Endothelial cell of umbilical vein (primary cell): ENCODE results near the gene ZNF497.

ENCODE experiments used
- EZH2 ChIP-seq: IDR thresholded peaks from 2 replicates; pipeline ENCODE4 v1.6.1; 2012; ENCODE audit warnings: borderline replicate concordance, low read depth, mild to moderate bottlenecking, moderate library complexity, low read length, inconsistent platforms; ENCODE audit not compliant: severe bottlenecking
- GATA2 ChIP-seq: IDR thresholded peaks from 2 replicates; pipeline ENCODE4 v1.7.0; 2011; ENCODE audit warnings: low read depth, mild to moderate bottlenecking, moderate library complexity, mixed read lengths, low read length; ENCODE audit not compliant: insufficient read length, insufficient read depth
- JUN ChIP-seq: IDR thresholded peaks from 2 replicates; pipeline ENCODE4 v1.6.1; 2011; ENCODE audit warnings: borderline replicate concordance, low read depth; ENCODE audit not compliant: insufficient read length, insufficient read depth
- POLR2A ChIP-seq: IDR thresholded peaks from 2 replicates; pipeline ENCODE4 v1.6.1; 2012; ENCODE audit warnings: low read depth, mild to moderate bottlenecking, control low read depth, low read length
- POLR2AphosphoS5 ChIP-seq: IDR thresholded peaks from 2 replicates; pipeline ENCODE4 v1.6.1; 2012; ENCODE audit warnings: low read depth, mild to moderate bottlenecking, control low read depth, low read length, moderate library complexity; ENCODE audit not compliant: insufficient read depth
- TF ChIP-seq, protein P1 (sequence below), 2 donors: IDR thresholded peaks; 1 replicate in 1 of 2; 2 replicates in 1 of 2; pipeline ENCODE4 v1.5.1; 2011; ENCODE audit warnings: low read length in 2 of 2, mild to moderate bottlenecking in 2 of 2, moderate library complexity in 2 of 2, control low read depth in 1 of 2, inconsistent platforms in 1 of 2, low read depth in 1 of 2; ENCODE audit not compliant: insufficient read depth in 1 of 2; ENCODE audit errors: extremely low read depth in 1 of 2

DNA sequence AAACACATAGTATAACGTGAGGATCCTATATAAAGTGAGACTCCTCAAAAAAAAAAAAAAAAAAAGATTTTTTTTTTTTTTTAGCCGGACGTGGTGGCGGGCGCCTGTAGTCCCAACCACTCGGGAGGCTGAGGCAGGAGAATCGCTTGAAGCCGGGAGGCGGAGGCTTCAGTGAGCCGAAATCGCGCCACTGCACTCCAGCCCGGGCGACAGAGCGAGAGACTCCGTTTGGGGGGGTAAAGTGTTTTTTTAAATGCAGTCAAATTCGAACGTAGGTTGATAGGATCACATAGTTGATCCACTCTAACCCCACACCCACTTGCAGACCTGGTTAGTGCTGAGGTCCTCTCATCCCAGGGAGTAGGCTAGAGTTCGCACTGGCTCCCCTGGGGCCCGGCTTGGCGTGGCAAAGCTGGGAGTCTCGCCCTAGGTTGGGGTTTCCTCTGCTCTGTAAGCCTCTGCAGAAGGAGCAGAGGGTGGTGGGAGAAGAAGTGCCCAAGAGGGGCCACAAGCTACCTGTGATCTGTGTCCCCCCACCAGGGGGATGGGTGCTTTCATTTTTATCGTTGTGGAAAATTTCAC, 39.4 kb upstream of the ZNF497 start:
- TF ChIP-seq POLR2A (no peak), EZH2 (no peak), GATA2 (no peak), JUN (no peak), POLR2AphosphoS5 (no peak)
- TF ChIP-seq, protein P1, sequence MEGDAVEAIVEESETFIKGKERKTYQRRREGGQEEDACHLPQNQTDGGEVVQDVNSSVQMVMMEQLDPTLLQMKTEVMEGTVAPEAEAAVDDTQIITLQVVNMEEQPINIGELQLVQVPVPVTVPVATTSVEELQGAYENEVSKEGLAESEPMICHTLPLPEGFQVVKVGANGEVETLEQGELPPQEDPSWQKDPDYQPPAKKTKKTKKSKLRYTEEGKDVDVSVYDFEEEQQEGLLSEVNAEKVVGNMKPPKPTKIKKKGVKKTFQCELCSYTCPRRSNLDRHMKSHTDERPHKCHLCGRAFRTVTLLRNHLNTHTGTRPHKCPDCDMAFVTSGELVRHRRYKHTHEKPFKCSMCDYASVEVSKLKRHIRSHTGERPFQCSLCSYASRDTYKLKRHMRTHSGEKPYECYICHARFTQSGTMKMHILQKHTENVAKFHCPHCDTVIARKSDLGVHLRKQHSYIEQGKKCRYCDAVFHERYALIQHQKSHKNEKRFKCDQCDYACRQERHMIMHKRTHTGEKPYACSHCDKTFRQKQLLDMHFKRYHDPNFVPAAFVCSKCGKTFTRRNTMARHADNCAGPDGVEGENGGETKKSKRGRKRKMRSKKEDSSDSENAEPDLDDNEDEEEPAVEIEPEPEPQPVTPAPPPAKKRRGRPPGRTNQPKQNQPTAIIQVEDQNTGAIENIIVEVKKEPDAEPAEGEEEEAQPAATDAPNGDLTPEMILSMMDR (IDR thresholded peaks at IDR 0.05; ENCODE audit: extremely low read depth in 1 of 2, insufficient read depth in 1 of 2, low read depth in 1 of 2, low read length in 2 of 2) = no peak
